NCI-H146 treated with DMSO at 0.1 percent for 48 hours (cell line): ENCODE results near the gene TPI1.
"Not testable (repeated sequence)": the region's sequence is repeated elsewhere in the genome, so short reads cannot be mapped to it uniquely, and the experiment has no call there.

Source experiments
- DNase-seq: peaks from one replicate; lab custom pipeline; 2025; ENCODE audit not compliant: unreplicated experiment; lab: John Stamatoyannopoulos, UW

Gene TPI1

GRCh38 chr12:6846316-6846869 lies 20.9 kb upstream of the TPI1 start:
- no peak for DNase-seq

GRCh38 chr12:6847676-6848075 lies 19.7 kb upstream of the TPI1 start:
- no peak for DNase-seq

GRCh38 chr12:6849427-6849826 lies 17.9 kb upstream of the TPI1 start:
- no peak for DNase-seq

- no peak for DNase-seq
Observed at GRCh38 chr12:6849976-6850560, 17.3 kb upstream of the TPI1 start.

- DNase-seq, result no peak
Observed at GRCh38 chr12:6850796-6851152, 16.6 kb upstream of the TPI1 start.

- DNase-seq, result peak; percentile 100
Observed at GRCh38 chr12:6851153-6851920, 16.0 kb upstream of the TPI1 start, which contains the start of gene CDCA3. Gene CDCA3 (minus strand): TSS chr12:6851286. CDS start chr12:6850952, 334 bp downstream.

- DNase-seq, result peak; percentile 100
Observed at GRCh38 chr12:6851921-6852650, 15.2 kb upstream of the TPI1 start, which contains the start of gene USP5. Gene USP5 (plus strand): TSS chr12:6852150. CDS start chr12:6852180, 30 bp downstream.

GRCh38 chr12:6852651-6853354 lies 14.5 kb upstream of the TPI1 start:
- DNase-seq, result peak; percentile 69

GRCh38 chr12:6853626-6854025 lies 13.7 kb upstream of the TPI1 start:
- DNase-seq, result no peak

- no peak for DNase-seq
Observed at GRCh38 chr12:6854036-6854435, 13.3 kb upstream of the TPI1 start.

- no peak for DNase-seq
Observed at GRCh38 chr12:6855322-6855721, 12.0 kb upstream of the TPI1 start.

GRCh38 chr12:6858799-6859198 lies 8.5 kb upstream of the TPI1 start:
- no peak for DNase-seq

GRCh38 chr12:6860116-6860515 lies 7.2 kb upstream of the TPI1 start:
- DNase-seq, result no peak

GRCh38 chr12:6860942-6861341 lies 6.4 kb upstream of the TPI1 start:
- no peak for DNase-seq

GRCh38 chr12:6861391-6861790 lies 5.9 kb upstream of the TPI1 start:
- no peak for DNase-seq

GRCh38 chr12:6863033-6863432 lies 4.3 kb upstream of the TPI1 start:
- no peak for DNase-seq

- no peak for DNase-seq
Observed at GRCh38 chr12:6863586-6864321, 3.6 kb upstream of the TPI1 start.

- DNase-seq, result not testable (repeated sequence)
Observed at GRCh38 chr12:6865307-6865706, 2.0 kb upstream of the TPI1 start.

GRCh38 chr12:6866163-6866919 lies 990 bp upstream of the TPI1 start:
- no peak for DNase-seq
